Uterus (tissue), 4 donors: ENCODE measurements around the gene JAG1. TPM values are rescaled to one million over a fixed set of nuclear protein-coding genes. Genes with fewer than 3 reads are reported as not detected.
"Not testable (repeated sequence)": the region's sequence is repeated elsewhere in the genome, so short reads cannot be mapped to it uniquely, and the experiment has no call there.

Experiments
- DNase-seq, 2 donors: peaks; one replicate each; pipeline ENCODE4 v3.0.0-alpha.2; 2019 to 2020
- H3K27ac ChIP-seq, 2 donors: fragments of 200-600 bp; sonication (generic); 1 replicate in 1 of 2; 2 replicates in 1 of 2; pipeline ENCODE4 v1.5.1; 2016 to 2018
- H3K27me3 ChIP-seq, 2 donors: fragments of 200-600 bp; sonication (generic); one replicate each; pipeline ENCODE4 v1.5.1; 2018 to 2019; ENCODE audit warnings: control low read depth in 1 of 2
- H3K36me3 ChIP-seq, 2 donors: fragments of 200-600 bp; sonication (generic); one replicate each; pipeline ENCODE4 v1.5.1; 2019; ENCODE audit warnings: control low read depth in 1 of 2
- H3K4me1 ChIP-seq, 2 donors: fragments of 200-600 bp; sonication (generic); one replicate each; pipeline ENCODE4 v1.5.1; 2018 to 2019; ENCODE audit warnings: control low read depth in 1 of 2
- H3K4me3 ChIP-seq, 2 donors: fragments of 200-600 bp; sonication (generic); 1 replicate in 1 of 2; 2 replicates in 1 of 2; pipeline ENCODE4 v1.5.1; 2018 to 2019; ENCODE audit warnings: mild to moderate bottlenecking in 1 of 2
- H3K9me3 ChIP-seq, 2 donors: fragments of 200-600 bp; sonication (generic); one replicate each; pipeline ENCODE4 v1.5.1; 2019; ENCODE audit warnings: control low read depth in 1 of 2
- CTCF ChIP-seq, 4 experiments: fragments of 200-600 bp in 2 of 4; fragments of 450-650 bp in 2 of 4; sonication (generic) in 2 of 4; IDR thresholded peaks; one replicate each; pipeline ENCODE4 v1.5.1; 2016 to 2019; ENCODE audit warnings: antibody characterized with exemption in 4 of 4, mild to moderate bottlenecking in 2 of 4, moderate library complexity in 1 of 4
- POLR2A ChIP-seq, 2 donors: fragments of 450-650 bp; IDR thresholded peaks; one replicate each; pipeline ENCODE4 v1.6.1; 2016; ENCODE audit warnings: antibody characterized with exemption in 2 of 2, mild to moderate bottlenecking in 1 of 2, moderate library complexity in 1 of 2
- intact Hi-C: fragments of 100-400 bp; cut with DNase I; formaldehyde crosslinking; loops from one replicate; pipeline ENCODE4 v1.15.1; 2023; ENCODE audit warnings: low total_unique reads
- total RNA-seq, 4 donors: library from RNA; depleted of rRNA in 3 of 4; stranded (reverse); fragments of >200 nt in 3 of 4; gene quantifications; one replicate each; pipeline versions ENCODE4 v1.1.0 to v1.2.4, GENCODE V29; 2014 to 2023
- donor health status: DM: yes; HTN: yes; CAD: no.

Gene JAG1
- total RNA-seq, 4 donors from 2014 or later, result 53.8 to 154 (median 111) TPM

- H3K4me3 ChIP-seq, result peak overlapping the region in 1 of 2 donors; percentile 14
- H3K9me3 ChIP-seq, result no peaks in the 10 kb centered on the region
- TF ChIP-seq CTCF (IDR thresholded peaks at IDR 0.05) (no peak), POLR2A (IDR thresholded peaks at IDR 0.05) (no peak)
- intact Hi-C loops, result no loop called here
- H3K36me3 ChIP-seq, result no peaks in the 10 kb centered on the region
- no peaks in the 10 kb centered on the region for H3K4me1 ChIP-seq
- no peaks in the 10 kb centered on the region for H3K27me3 ChIP-seq
- peak; percentile 56 to 66 for DNase-seq
- peak overlapping the region; percentile 73 to 77 for H3K27ac ChIP-seq
These were observed 51.0 kb downstream of the JAG1 start for GRCh38 chr20:10622657-10623418.

GRCh38 chr20:10621149-10621548, 52.6 kb downstream of the JAG1 start:
- no peak overlapping the region for H3K4me3 ChIP-seq
- TF ChIP-seq POLR2A (IDR thresholded peaks at IDR 0.05), result no peak
- TF ChIP-seq CTCF (IDR thresholded peaks at IDR 0.05), result no peak
- DNase-seq, result no peak
- H3K36me3 ChIP-seq, result no peaks in the 10 kb centered on the region
- no peaks in the 10 kb centered on the region for H3K4me1 ChIP-seq
- H3K27ac ChIP-seq, result no peak overlapping the region
- H3K27me3 ChIP-seq, result no peaks in the 10 kb centered on the region
- no peaks in the 10 kb centered on the region for H3K9me3 ChIP-seq
- intact Hi-C loops, result no loop called here

DNA sequence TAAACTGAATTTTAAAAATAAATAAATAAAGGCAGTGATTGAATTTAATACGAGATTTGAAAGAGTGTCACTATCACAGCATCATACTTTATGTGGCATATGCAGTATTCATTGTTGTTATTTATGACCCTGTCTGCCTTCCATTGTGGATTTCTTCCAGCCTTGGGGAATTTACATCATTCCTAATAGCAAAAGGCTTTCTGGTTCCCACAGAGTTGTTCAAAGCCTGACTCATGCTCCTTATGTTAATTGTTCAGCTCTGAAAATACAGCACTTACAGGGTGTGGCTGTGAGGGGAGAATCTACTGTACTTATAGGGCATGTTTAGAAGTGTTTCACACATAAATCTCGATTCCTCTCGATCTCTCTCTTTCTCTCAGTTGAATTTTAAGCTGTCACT, 54.4 kb downstream of the JAG1 start:
- DNase-seq, result no peak
- intact Hi-C loops, result no loop called here
- no peak for TF ChIP-seq CTCF (IDR thresholded peaks at IDR 0.05)
- TF ChIP-seq POLR2A (IDR thresholded peaks at IDR 0.05), result no peak
- Histone ChIP-seq H3K9me3 (no peaks in the 10 kb centered on the region), H3K27me3 (no peaks in the 10 kb centered on the region), H3K4me3 (no peak overlapping the region), H3K4me1 (no peaks in the 10 kb centered on the region), H3K27ac (peak overlapping the region in 1 of 2 donors; percentile 42), H3K36me3 (no peaks in the 10 kb centered on the region)

DNA sequence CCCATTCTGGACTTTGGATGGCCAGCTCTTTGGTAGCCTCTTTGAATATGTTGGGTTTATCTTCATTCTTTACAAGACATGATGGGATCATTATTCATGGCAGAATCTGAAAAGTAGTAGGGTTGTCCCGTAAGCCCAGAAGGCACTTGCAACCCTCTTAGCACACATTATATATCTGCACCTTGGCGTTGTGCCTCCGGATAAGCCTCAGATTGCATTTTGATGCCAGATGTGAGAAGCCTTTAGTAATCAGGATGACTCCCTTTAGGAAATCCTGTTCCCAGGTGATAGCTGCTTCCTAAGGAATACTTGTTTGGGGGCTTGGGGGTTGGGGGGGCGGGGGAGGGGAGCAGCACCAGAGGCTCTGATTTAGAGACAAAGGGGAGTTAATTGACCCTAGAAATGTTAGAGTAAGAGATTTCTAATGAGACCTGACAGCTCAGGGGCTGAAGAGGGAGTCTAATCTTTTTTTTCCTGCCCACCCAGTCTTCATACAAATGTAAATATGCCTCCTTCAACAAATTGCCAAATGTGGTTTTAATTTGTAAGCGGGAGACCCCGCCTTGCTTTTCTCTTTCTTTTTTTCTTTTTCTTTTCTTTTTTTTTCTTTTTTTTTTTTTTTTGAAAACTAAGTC, 55.1 kb downstream of the JAG1 start:
- no peak for TF ChIP-seq POLR2A (IDR thresholded peaks at IDR 0.05)
- TF ChIP-seq CTCF (IDR thresholded peaks at IDR 0.05), result no peak
- no peaks in the 10 kb centered on the region for H3K36me3 ChIP-seq
- intact Hi-C loops, result no loop called here
- no peak overlapping the region for H3K4me3 ChIP-seq
- no peaks in the 10 kb centered on the region for H3K27me3 ChIP-seq
- H3K9me3 ChIP-seq, result no peaks in the 10 kb centered on the region
- DNase-seq, result no peak
- no peaks in the 10 kb centered on the region for H3K4me1 ChIP-seq
- H3K27ac ChIP-seq, result no peak overlapping the region

DNA sequence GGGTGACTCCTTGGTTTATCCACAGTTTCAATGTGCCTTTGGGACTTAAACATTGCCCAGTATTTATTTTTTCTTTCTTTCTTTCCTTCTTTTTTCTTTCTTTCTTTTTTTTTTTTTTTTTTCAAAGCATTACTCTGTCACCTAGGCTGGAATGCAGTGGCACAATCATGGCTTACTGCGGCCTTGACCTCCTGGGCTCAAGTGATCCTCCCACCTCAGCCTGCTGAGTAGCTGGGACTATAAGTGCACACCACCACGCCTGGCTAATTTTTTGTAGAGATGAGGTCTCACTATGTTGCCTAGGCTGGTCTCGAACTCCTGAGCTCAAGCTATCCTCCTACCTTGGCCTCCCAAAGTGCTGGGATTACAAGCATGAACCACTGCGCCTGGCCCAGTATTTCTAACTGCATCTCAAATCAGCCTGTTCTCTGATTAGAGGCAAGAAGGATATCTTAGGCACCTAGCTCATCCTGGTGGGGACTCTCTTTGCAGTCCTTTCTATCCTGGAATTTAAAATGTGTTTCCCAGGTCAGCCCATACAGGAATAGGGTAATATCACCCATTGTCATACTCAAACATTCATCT, 56.2 kb downstream of the JAG1 start:
- intact Hi-C loops, H3K27ac ChIP-seq, H3K4me3 ChIP-seq: not testable (repeated sequence)

More for the DNA sequence above, 56.2 kb downstream of the JAG1 start:
- not testable (repeated sequence) for H3K27me3 ChIP-seq, H3K36me3 ChIP-seq, H3K4me1 ChIP-seq, H3K9me3 ChIP-seq, DNase-seq
